ENCODE data around the gene LRIG2. TPM values are rescaled to one million over a fixed set of nuclear protein-coding genes. Genes with fewer than 3 reads are reported as not detected.

Gene LRIG2
- total and polyA plus RNA-seq, 2 of the 13 experiments (the other 11 are each of a cell fraction or from before 2014, with no cell fraction given): 8.1 to 12.2 TPM

GRCh38 chr1:113073479-113073950 is 517 bp downstream of the LRIG2 start (continued):
- TF ChIP-seq, protein P1, sequence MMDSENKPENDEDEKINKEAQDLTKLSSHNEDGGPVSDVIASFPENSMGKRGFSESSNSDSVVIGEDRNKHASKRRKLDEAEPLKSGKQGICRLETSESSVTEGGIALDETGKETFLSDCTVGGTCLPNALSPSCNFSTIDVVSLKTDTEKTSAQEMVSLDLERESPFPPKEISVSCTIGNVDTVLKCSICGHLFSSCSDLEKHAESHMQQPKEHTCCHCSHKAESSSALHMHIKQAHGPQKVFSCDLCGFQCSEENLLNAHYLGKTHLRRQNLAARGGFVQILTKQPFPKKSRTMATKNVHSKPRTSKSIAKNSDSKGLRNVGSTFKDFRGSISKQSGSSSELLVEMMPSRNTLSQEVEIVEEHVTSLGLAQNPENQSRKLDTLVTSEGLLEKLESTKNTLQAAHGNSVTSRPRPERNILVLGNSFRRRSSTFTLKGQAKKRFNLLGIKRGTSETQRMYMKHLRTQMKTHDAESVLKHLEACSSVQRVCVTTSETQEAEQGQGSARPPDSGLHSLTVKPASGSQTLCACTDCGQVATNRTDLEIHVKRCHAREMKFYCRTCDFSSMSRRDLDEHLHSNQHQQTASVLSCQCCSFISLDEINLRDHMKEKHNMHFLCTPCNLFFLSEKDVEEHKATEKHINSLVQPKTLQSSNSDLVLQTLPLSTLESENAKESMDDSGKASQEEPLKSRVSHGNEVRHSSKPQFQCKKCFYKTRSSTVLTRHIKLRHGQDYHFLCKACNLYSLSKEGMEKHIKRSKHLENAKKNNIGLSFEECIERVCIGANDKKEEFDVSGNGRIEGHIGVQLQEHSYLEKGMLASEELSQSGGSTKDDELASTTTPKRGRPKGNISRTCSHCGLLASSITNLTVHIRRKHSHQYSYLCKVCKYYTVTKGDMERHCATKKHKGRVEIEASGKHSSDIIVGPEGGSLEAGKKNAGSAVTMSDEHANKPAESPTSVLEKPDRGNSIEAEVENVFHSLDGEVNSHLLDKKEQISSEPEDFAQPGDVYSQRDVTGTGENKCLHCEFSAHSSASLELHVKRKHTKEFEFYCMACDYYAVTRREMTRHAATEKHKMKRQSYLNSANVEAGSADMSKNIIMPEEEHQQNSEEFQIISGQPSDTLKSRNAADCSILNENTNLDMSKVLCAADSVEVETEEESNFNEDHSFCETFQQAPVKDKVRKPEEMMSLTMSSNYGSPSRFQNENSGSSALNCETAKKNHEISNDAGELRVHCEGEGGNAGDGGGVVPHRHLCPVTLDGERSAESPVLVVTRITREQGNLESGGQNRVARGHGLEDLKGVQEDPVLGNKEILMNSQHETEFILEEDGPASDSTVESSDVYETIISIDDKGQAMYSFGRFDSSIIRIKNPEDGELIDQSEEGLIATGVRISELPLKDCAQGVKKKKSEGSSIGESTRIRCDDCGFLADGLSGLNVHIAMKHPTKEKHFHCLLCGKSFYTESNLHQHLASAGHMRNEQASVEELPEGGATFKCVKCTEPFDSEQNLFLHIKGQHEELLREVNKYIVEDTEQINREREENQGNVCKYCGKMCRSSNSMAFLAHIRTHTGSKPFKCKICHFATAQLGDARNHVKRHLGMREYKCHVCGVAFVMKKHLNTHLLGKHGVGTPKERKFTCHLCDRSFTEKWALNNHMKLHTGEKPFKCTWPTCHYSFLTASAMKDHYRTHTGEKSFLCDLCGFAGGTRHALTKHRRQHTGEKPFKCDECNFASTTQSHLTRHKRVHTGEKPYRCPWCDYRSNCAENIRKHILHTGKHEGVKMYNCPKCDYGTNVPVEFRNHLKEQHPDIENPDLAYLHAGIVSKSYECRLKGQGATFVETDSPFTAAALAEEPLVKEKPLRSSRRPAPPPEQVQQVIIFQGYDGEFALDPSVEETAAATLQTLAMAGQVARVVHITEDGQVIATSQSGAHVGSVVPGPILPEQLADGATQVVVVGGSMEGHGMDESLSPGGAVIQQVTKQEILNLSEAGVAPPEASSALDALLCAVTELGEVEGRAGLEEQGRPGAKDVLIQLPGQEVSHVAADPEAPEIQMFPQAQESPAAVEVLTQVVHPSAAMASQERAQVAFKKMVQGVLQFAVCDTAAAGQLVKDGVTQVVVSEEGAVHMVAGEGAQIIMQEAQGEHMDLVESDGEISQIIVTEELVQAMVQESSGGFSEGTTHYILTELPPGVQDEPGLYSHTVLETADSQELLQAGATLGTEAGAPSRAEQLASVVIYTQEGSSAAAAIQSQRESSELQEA (CRISPR knock-in tag; IDR thresholded peaks at IDR 0.05; ENCODE audit: not compliant biosample characterization): no peak
- TF ChIP-seq ZNF296 (CRISPR knock-in tag; conservative IDR thresholded peaks at IDR 0.05) (no peak), ZNF567 (CRISPR knock-in tag; IDR thresholded peaks at IDR 0.05; ENCODE audit: borderline replicate concordance) (no peak), CHCHD3 (CRISPR knock-in tag; IDR thresholded peaks at IDR 0.05) (no peak), KDM4B (CRISPR knock-in tag; IDR thresholded peaks at IDR 0.05) (no peak), KDM5A (IDR thresholded peaks at IDR 0.05; ENCODE audit: borderline replicate concordance, low read length) (no peak), ZNF24 (IDR thresholded peaks at IDR 0.05) (no peak), ZNF75D (CRISPR knock-in tag; IDR thresholded peaks at IDR 0.05; ENCODE audit: borderline replicate concordance) (no peak), RFX5 (IDR thresholded peaks at IDR 0.05; ENCODE audit: low read depth, low read length) (no peak), ZSCAN31 (CRISPR knock-in tag; IDR thresholded peaks at IDR 0.05; ENCODE audit: low read depth) (no peak; the same call in 1 of the 2 replicates), ZBTB49 (CRISPR knock-in tag; IDR thresholded peaks at IDR 0.05; ENCODE audit: borderline replicate concordance) (no peak), KDM1A (CRISPR knock-in tag; IDR thresholded peaks at IDR 0.05) (no peak)
- TF ChIP-seq, protein P2, sequence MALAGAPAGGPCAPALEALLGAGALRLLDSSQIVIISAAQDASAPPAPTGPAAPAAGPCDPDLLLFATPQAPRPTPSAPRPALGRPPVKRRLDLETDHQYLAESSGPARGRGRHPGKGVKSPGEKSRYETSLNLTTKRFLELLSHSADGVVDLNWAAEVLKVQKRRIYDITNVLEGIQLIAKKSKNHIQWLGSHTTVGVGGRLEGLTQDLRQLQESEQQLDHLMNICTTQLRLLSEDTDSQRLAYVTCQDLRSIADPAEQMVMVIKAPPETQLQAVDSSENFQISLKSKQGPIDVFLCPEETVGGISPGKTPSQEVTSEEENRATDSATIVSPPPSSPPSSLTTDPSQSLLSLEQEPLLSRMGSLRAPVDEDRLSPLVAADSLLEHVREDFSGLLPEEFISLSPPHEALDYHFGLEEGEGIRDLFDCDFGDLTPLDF (CRISPR knock-in tag; IDR thresholded peaks at IDR 0.05): no peak
- TF ChIP-seq, protein P3, sequence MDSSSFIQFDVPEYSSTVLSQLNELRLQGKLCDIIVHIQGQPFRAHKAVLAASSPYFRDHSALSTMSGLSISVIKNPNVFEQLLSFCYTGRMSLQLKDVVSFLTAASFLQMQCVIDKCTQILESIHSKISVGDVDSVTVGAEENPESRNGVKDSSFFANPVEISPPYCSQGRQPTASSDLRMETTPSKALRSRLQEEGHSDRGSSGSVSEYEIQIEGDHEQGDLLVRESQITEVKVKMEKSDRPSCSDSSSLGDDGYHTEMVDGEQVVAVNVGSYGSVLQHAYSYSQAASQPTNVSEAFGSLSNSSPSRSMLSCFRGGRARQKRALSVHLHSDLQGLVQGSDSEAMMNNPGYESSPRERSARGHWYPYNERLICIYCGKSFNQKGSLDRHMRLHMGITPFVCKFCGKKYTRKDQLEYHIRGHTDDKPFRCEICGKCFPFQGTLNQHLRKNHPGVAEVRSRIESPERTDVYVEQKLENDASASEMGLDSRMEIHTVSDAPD (CRISPR knock-in tag; IDR thresholded peaks at IDR 0.05): no peak
- TF ChIP-seq, protein P4, sequence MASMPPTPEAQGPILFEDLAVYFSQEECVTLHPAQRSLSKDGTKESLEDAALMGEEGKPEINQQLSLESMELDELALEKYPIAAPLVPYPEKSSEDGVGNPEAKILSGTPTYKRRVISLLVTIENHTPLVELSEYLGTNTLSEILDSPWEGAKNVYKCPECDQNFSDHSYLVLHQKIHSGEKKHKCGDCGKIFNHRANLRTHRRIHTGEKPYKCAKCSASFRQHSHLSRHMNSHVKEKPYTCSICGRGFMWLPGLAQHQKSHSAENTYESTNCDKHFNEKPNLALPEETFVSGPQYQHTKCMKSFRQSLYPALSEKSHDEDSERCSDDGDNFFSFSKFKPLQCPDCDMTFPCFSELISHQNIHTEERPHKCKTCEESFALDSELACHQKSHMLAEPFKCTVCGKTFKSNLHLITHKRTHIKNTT (CRISPR knock-in tag; IDR thresholded peaks at IDR 0.05): no peak

Measured in HepG2 (cell line).